HT-29 (cell line): ENCODE measurements around the gene BLOC1S5. TPM values are rescaled to one million over a fixed set of nuclear protein-coding genes. Genes with fewer than 3 reads are reported as not detected.
"Not testable (repeated sequence)": the region's sequence is repeated elsewhere in the genome, so short reads cannot be mapped to it uniquely, and the experiment has no call there.

Experiments used
- DNase-seq: peaks from one replicate; pipeline ENCODE4 v3.0.0-alpha.2; 2015; ENCODE audit warnings: low spot score
- total RNA-seq: library from RNA; depleted of rRNA; stranded (reverse); fragments of >200 nt; shearing (Covaris generic); gene quantifications from 2 replicates; pipeline ENCODE4 v1.2.3, GENCODE V29; 2014

Gene BLOC1S5
- total RNA-seq, 1 experiment from 2014 or later = 8.4 TPM

DNA sequence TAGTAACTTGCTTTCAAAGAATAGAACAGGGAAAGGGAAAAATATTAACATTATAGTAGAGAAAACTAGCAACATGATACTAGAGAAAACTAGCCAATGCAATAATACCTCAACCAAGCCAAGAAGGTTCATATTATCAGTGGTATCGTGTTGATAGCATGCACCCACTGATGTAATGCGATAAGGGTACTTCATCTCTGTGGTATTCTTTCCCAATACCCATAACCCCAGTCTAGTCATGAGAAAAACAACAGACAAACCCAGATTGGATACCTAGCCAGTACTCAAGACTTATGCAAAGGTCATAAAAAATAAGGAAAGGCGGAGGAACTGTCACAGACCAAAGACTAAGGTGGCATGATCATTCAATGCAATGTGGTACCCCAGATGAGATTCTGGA is 21.0 kb downstream of the BLOC1S5 start:
- DNase-seq = no peak

DNA sequence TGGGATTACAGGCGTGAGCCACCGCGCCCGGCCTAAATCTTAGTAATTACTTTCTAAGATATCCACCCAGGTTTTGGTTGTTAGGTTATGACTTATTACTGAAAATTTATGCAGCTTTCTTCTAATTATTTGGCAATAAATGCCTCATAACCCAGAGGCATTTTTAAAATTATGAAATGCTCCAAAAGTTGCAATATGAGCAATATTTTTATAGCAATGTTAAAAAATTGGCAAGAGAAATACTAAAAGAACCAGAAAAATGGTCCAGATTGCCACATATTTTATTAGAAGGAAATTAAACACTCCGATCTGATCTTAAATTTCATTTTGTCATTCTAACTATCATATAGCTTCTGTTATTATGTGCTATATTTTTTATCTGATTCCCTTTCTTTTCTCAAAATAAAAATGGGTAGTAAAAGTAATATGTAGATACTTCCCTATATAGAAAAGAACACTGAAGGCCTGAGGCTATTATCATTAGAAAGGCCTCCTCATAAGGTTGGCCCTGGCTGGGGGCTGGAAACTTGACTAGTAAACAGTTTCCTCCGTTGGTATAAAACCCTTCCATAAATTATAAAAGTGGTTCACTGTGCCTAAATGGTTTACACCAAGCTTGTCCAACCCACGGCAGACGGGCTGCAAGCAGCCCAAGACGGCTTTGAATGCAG is 22.1 kb downstream of the BLOC1S5 start:
- DNase-seq = no peak

DNA sequence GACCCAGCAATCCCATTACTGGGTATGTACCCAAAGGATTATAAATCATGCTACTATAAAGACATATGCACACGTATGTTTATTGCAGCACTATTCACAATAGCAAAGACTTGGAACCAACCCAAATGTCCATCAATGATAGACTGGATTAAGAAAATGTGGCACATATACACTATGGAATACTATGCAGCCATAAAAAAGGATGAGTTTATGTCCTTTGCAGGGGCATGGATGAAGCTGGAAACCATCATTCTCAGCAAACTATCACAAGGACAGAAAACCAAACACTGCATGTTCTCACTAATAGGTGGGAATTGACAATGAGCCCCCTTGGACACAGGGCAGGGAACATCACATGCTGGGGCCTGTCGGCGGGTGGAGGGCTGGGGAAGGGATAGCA is 30.1 kb downstream of the BLOC1S5 start:
- not testable (repeated sequence) for DNase-seq

DNA sequence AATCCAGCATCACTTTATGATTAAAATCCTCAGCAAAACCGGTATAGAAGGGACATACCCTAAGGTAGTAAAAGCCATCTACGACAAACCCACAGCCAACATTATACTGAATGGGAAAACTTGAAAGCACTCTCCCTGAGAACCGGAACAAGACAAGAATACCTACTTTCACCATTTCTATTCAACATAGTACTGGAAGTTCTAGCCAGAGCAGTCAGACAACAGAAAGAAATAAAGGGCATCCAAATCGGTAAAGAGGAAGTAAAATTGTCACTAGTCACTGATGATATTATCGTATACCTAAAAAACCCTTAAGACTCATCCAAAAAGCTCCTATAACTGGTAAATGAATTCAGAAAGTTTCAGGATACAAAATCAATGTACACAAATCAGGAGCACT is 33.3 kb downstream of the BLOC1S5 start:
- no peak for DNase-seq

DNA sequence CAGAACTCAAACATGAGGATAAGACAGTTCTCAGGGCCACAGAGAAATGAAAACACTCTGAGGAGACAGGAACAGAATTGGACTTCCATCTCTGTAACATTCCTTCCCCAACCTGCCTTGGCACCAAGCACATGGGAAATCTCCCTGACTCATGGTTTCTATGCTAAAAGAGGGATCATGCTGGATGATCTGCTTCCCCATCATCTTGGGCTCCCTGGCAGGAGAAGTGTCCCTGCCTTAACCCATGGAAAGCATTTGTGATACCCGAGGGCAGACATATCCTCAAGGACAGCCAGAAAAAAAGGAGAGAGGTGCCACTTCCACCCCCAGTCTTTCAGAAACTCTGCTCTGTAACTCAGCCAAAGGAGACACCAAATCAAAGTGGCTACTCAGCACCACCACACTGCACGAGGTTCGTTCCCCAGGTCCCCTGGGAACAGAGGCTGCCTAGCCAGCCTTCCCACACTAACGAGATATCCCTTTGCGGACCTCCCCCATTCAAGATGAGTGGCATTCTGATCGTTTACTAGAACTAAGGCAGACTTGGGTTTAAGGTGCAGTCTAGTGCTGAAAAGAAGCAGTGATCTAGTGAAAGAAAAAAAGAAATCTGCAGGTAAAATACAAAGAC is 34.8 kb downstream of the BLOC1S5 start:
- DNase-seq = no peak

DNA sequence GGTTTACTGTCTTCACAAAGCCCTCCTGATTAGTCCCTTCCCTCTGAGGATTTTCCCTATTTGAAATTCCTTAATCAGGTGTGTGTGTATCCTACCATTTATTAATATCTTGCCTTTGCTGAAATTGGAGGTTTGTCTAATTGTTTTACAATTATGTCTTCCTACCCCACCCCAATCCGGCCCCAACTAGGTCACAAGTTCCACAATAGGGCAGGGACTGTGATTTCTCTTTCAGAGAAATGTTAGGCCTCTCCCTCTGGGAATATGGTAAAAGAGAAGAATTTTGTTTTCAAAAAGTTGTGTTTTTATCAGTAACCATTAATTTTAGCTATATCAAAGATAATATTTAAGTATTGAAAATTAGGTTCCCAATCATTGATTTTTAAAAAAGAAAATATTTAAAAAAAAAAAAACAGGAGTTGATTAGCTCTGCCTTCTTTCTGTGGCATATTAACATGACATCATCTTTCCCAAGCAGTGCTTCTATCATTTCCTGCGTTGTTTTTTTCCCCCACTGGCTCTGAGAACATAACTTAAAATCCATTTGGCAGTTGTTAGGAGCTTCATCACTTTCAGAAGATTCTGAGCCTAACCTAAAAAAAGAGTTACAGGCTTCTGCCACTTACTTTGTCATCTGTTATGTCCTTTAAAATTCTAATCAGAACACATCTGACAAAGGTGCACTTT is 36.1 kb downstream of the BLOC1S5 start:
- no peak for DNase-seq

DNA sequence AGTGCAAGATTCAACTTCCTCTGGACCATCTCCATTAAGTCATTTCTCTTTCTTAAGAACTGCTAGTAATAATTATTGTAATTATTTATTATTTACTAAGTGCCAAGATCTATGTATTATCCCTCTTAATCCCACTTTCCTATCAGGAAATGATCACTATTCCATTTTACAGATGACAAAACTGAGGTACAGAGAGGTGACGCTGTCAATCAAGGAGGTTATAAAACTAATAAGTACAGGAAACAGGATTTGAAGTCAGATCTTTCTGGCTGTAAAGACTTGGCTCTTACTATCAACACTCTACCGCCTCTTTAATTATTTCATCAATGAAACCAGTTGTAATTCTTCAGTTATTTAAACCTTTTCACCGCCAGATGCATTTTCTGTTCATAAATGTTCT is 37.4 kb downstream of the BLOC1S5 start:
- no peak for DNase-seq

DNA sequence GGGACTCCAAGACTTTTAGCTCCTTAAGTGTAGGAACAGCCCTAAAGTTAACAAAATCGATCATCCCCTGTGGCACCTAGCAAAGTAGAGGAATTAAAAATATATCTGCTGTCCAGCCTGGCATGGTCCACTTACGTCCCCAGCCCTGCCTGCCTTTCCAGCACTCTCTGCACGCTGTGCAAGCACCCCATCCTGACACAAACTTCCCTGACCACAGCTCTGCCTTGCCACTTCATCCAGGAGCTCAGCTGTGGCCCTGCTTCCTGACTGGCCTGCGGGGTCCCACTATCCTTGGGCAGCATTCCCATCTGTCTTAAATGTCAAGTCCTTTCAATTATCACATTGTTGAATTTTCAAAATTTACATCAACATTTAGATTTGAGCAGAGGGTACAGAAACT is 39.0 kb downstream of the BLOC1S5 start:
- no peak for DNase-seq

DNA sequence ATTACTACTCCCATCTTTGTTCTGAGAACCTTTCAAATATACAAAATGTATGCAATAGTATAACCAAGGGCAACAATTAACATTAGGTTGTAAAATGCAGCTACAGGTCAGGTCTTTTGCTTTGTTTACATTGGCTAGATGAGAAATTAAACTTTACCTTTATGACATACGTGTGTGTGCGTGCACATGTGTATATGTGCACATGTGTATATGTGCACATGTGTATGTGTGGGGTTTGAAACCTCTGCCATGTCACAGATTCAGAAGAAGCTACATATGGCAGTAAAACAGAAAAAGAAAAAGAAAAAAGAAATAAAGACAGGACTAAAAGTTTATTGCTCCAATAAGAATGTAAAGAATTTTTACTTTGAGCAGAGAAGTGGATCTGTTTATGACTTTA is 40.6 kb downstream of the BLOC1S5 start:
- no peak for DNase-seq

DNA sequence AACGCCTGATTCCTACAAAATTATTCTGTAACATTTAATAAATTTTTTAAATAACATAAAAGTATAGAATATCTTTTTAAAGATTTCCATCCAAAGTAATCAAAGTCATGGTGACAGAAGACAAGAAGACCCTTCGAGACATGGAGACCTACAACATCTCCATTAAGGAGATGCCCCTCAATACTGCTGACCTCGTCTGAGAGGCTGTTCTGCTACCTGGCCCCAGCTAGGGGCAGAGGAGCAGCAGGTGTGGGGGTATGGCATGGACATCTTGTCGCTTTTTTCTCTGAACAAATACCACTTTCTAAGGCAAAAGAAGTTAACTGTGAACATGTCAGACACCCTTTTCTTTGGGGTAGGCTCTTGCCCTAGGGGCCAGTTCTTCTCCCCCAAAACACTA is 44.1 kb downstream of the BLOC1S5 start:
- DNase-seq = no peak

DNA sequence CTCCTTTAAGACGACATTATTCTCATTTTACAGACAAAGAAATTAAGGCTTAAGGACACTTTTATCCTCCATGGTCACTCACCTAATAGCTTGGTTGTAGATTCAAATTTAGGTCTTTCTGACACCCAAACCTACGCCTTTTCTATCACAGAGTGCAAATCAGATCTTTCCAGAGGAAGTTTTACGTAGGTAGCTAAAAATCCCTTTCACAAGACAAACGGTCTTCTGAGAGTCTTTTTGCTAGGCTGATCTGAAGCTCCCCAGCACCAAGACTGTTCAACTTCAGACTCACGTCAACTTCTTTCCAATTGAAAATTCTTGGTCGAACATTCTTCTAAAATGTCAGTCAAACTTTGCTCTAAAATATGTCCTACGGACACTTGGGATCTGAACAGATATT is 46.5 kb downstream of the BLOC1S5 start:
- DNase-seq = no peak

DNA sequence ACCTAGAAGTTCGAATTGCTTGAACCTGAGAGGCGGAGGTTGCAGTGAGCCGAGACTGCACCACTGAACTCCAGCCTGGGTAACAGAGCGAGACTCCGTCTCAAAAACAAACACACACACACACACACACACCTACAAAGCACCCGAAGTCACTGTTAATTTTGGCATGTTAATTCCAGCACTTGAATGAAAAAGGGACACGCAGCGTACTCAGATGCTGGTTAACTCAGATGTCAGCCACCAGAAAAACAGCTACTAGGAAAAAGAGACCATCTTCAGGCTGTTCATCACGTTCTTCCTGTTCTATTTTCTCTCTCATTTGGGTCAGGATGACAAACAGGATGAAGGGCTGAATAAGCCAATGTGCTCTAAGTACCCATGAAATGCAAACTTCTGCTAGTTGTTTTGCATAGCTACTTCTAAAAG is 46.9 kb downstream of the BLOC1S5 start:
- no peak for DNase-seq

DNA sequence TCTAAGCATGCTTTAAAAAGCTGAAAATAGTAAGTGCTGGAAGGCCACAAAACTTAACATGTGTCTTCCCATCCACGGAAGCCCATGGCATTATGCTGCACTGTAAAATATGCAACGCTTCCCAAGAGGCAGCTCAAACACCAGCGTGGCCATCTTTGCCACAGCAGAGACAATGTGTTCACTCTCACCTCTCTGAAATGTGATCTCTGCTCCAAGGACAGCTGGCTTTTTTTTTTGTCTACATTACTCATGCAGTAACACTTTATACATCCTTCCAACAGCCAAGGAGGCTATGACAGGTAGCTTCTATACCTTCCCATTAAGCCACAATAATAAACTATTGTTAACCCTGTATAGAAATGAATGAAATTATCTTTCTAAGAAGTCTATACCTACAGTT is 49.2 kb downstream of the BLOC1S5 start:
- DNase-seq = no peak

DNA sequence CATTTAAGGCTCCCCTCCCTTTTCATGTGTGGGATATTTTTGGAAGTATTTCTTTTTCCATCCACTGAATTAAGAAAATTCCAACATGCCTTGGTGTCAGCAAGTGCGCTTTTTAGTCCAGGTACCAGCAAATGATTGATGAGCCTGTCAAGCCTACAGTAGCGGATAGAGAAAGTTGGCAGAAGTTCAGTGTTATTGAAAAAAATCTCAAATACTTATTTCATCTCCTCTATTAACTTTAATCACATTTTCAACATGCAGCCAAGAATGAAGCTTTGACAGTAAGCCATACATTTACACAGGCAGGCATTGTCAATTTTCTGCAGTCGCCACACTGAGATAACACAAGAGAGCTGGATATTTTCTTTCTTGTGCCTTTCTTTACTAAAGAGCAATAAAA is 50.4 kb downstream of the BLOC1S5 start:
- DNase-seq = no peak

DNA sequence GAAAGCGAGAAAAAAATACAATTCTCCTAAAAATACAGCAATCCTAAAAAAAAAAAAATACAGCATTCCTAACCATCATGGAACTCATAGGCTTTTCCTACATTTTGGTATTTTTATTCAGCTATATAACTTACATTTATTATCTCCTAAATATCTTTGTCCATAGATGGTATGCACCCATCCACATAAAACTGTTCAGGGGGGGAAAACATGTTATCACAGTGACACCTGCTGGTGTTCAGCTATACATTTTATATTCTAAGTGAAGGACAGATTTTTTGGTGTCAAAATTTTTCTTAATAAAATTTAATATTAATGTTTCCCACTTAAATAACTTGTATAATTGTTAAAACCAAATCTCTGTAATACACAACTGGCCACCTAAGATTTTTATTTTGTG is 58.0 kb downstream of the BLOC1S5 start:
- DNase-seq = peak; percentile 48

DNA sequence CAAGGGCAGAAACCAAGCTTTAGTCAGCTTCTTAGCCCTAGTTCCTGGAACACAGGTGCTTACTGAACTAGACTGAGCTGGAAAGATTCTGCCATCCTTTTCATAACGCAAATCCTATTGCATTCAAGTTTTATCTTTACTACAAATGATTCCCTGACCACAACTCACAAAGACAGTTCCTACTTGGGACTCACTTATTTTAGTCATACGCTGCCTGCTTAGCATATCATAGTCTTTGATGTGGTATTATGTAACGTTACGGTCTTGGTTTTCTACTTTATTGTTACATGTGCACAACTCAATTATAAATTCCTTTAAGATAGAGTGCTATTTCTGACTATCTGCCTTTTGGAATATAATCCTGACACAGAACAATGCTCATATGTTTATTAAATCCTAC is 59.1 kb downstream of the BLOC1S5 start:
- DNase-seq = no peak

DNA sequence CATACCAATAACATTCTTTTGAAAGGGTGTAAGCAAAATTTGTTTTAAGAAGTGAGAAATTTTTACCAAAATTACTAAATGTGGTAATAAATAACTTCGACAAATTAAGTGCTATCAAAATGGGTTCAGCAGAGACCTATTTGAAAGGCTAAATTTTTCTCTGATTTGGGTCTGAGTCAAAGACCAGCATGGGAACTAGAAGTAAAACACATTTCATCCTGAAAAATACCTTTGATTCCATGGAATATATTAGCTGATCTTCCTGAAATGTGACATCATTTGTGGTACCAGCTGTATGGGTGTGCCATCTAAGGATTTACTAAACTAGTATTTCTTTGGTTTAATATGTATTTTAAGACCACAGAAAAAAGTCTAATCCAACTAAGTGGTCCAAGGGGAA is 63.6 kb downstream of the BLOC1S5 start:
- no peak for DNase-seq

DNA sequence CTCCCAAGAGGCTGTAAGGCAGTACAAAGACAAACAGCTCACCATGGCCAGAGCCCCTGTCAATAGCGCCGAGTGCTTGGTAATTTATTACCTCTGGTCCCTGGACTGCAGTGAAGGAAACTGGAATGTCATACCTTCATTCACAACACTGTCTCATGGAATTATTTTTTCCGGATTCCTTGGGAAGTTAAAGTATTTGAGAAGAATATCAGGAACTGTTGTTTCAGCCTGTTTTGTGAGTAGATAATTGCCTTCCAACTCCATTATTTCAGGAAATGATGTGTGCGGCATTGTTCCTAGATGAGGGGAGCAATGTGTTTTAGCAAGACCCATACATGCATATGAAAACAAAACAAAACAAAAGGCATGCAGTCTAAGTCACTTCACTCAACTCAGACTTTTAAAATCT is 64.0 kb downstream of the BLOC1S5 start:
- no peak for DNase-seq

DNA sequence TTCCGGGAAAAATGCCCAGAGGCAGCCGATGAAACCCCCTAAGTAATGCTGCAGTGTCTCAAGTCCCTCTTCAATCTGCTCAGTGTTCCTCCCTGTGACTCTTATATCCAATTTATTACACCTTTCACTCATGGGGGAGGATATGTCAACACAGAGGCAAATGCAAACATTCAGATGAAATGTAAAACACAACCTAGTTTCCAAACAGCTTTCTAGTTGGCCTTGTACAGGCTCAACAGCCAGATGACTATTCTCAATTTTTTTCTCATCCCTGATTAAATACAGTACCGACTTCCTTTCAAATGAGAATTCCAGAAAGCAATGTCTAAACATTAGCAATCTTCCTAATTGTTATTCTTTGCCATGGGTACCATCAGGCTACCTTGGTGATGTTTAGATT is 65.0 kb downstream of the BLOC1S5 start:
- DNase-seq = no peak

DNA sequence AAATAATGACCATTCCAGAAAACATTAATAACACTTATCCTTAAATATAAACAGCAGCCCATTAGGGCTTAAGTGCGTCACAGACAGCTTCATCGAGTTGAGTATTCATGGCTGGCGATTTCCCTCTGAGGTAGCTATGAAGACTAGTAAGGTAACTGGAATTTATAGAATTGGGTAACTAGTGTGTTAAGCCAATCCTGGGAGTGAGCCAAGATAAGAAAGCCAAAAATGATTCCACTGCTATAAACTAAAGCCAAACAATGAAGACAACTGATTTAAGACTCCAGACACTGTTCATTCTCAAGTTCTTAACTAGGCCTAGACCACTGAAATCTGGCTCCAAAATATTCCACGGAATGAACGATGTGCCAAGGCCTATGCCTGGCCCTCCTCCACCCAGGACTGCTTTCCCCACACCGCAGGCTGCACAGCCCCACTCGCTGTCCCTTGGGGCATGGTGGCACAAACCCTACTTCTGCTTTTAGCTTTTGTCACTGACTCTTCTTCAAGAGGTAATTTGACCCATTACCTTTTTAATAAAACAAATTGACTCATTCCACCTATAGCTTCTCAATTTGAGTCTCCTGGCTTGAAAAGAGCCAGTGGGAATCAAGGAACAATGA is 66.0 kb downstream of the BLOC1S5 start:
- no peak for DNase-seq

DNA sequence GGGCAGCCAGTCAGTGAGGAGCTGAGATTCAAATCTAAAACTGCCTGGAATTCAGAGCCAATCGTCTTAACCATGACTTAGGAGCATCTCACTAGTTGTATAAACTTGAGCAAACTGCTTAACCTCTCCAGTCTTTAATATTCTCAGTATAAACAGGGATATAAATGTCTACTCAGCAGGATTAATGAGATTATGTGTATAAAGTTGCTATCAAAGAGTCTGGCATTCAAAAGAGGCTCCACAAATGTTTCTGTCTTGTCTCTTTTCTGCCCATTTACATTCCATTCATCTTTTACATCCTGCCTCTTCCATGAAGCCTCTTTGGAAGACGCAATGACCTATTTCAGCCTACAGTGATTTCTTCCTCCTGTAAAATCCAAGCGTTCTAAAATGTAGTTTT is 66.9 kb downstream of the BLOC1S5 start:
- DNase-seq = no peak

DNA sequence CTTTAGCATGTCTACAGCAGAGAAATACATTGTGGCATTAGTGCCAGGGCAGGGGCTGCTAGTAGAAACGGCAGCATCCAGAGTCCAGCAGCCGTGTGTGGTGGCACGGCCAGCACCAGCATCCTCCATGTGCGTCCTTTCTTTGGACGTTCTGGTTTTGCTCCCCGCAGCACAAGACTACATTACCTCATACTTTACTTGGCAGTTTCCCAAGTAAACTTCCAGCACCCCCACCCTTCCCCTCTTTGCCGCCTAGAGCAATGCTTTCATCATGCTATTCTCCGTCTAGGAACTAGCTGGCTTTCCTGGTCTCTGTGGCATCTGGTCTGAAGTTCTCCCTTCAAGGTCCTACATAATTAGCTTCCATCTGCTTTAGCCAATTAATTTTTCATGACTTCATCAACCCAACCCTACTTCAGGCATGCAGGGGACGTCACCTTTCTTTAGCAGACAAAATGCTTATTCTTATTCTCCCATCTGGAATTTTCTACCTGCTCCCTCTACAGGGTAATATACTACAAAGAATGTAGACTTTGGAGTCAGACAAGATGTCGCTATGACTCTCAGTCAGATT is 67.6 kb downstream of the BLOC1S5 start:
- DNase-seq = peak; percentile 33
